Measurements from ENCODE around the gene SLC25A22.

Gene SLC25A22

DNA sequence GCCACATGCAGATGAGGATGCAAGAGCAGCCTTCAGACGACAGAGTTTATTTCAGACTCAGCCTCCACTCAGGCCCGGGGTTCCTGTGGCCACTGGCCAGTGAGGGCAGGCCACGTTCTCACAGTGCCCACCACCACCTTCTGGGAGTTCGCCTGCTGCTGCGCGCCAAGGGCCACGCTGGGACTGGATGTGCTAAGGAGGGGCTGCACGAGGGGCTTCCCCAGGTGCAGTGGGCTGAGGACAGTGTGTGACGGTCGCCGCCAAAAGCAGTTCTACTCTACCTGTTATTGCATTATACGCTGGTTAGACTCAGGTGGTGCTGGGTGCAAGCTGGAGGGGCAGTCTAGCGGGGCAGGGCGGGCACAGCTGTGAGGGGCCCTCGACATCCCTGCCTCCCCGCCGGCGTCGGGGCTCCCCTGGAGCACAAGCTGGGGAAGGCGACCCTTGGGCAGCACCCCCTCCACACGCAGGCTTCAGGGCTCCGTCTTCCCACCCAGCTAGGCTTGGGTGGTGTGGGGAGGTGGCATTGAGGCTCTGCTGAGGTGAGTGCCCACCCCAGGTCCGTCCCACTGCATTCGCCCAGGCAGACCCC, 10.9 kb downstream of the SLC25A22 start:
- H3K4me1 ChIP-seq (ENCODE audit: insufficient read depth, low read length, severe bottlenecking) = peaks cover 25% of the 10 kb centered on the region
- H3K79me2 ChIP-seq (ENCODE audit: insufficient read depth, low read length) = no peaks in the 10 kb centered on the region
- H3K9ac ChIP-seq (ENCODE audit: low read length) = no peak overlapping the region
- H3K27me3 ChIP-seq (ENCODE audit: insufficient read depth, low read length) = no peaks in the 10 kb centered on the region; the same call in 1 of the 2 replicates
- no peak overlapping the region for H2AFZ ChIP-seq (ENCODE audit: low read length)
- no peaks in the 10 kb centered on the region for H4K20me1 ChIP-seq (ENCODE audit: insufficient read depth, low read length)
- H3F3A ChIP-seq (ENCODE audit: insufficient read depth, low read length) = no peaks in the 10 kb centered on the region
- H3K27ac ChIP-seq (ENCODE audit: low read depth, low read length, poor library complexity, severe bottlenecking) = no peak overlapping the region
- H3K9me2 ChIP-seq (ENCODE audit: low read depth, low read length) = no peaks in the 10 kb centered on the region
- no peaks in the 10 kb centered on the region for H3K9me3 ChIP-seq (ENCODE audit: low read length)
- H3K4me3 ChIP-seq (ENCODE audit: low read depth, low read length, poor library complexity, severe bottlenecking) = no peak overlapping the region
- TF ChIP-seq EZH2 (IDR thresholded peaks at IDR 0.05; ENCODE audit: borderline replicate concordance, low read length) = no peak
- TF ChIP-seq, protein P1, sequence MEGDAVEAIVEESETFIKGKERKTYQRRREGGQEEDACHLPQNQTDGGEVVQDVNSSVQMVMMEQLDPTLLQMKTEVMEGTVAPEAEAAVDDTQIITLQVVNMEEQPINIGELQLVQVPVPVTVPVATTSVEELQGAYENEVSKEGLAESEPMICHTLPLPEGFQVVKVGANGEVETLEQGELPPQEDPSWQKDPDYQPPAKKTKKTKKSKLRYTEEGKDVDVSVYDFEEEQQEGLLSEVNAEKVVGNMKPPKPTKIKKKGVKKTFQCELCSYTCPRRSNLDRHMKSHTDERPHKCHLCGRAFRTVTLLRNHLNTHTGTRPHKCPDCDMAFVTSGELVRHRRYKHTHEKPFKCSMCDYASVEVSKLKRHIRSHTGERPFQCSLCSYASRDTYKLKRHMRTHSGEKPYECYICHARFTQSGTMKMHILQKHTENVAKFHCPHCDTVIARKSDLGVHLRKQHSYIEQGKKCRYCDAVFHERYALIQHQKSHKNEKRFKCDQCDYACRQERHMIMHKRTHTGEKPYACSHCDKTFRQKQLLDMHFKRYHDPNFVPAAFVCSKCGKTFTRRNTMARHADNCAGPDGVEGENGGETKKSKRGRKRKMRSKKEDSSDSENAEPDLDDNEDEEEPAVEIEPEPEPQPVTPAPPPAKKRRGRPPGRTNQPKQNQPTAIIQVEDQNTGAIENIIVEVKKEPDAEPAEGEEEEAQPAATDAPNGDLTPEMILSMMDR (IDR thresholded peaks at IDR 0.05; ENCODE audit: low read length) = no peak
- H3K36me3 ChIP-seq (ENCODE audit: insufficient read depth, low read length) = peaks cover 27% of the 10 kb centered on the region
- no peak overlapping the region for H3K4me2 ChIP-seq (ENCODE audit: low read length)

DNA sequence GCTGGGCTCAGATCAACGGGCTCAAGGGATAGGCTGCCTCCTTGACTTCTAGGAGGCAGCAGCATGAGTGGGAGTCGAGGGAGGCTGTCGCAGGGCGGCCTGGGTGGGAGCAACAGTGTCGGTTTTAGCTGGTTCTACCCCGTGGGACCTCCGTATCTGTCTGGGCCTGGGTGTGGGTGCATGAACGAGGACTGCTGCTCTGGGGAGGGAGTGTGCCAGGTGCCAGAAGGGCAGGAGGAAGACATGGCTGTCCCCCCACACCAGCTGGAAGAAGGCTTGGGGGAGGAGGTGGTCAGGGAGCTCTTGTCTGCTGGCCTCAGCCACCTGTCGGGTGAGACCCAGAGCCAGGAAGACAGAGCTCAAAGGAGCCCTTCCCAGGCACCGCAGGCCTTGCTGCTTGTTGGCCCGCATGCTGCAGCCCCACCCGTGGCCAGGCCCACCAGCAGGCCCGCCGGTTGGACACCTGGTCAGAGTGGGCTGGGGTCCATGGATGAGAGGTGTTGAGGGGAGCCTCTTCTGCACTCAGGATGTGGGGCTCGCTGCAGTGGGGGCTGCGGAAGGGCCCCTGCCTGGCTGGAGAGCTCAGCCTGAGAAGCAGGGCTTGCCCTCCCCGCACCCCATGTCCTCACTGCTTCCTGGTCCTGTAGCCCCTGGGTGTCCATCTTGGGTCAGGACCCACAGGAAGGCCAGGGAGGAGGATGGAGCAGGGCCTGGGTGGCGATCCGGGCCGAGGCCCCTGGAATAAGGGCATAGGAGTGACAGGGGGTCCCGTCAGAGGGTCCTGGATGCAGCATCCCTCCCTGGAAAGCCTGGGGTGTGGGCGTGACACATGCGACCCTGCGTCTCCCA, 11.6 kb downstream of the SLC25A22 start:
- H3K4me2 ChIP-seq (ENCODE audit: low read length) = no peak overlapping the region
- TF ChIP-seq, protein P1 (IDR thresholded peaks at IDR 0.05; ENCODE audit: low read length) = no peak
- no peak for TF ChIP-seq EZH2 (IDR thresholded peaks at IDR 0.05; ENCODE audit: borderline replicate concordance, low read length)

DNA sequence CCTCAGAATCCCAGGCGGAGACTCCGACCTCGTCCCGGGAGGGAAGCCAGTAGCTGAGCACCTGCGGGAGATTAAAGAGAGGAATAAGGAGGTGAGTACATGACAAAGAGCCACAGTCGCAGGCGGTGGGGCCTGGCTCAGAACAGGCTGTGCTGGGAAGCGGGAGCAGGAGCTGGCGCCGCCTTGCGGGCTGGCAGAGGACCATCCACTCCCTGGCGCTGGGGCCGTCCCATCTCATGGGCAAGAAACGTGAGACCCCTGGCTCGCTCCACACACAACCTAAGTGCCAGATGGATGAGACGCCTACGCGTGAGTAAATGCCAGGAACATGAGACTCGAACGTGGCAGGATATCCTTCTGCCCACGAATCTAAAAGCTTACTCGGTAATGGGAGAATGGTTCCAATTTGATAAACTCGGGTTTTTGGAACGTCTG, 14.5 kb downstream of the SLC25A22 start:
- H3K9me3 ChIP-seq (ENCODE audit: low read length) = no peaks in the 10 kb centered on the region
- no peaks in the 10 kb centered on the region for H3F3A ChIP-seq (ENCODE audit: insufficient read depth, low read length)
- H3K9ac ChIP-seq (ENCODE audit: low read length) = no peak overlapping the region
- no peaks in the 10 kb centered on the region for H4K20me1 ChIP-seq (ENCODE audit: insufficient read depth, low read length)
- no peaks in the 10 kb centered on the region for H3K9me2 ChIP-seq (ENCODE audit: low read depth, low read length)
- H2AFZ ChIP-seq (ENCODE audit: low read length) = no peak overlapping the region
- H3K36me3 ChIP-seq (ENCODE audit: insufficient read depth, low read length) = peaks cover 48% of the 10 kb centered on the region
- H3K4me1 ChIP-seq (ENCODE audit: insufficient read depth, low read length, severe bottlenecking) = peaks cover 34% of the 10 kb centered on the region
- H3K27me3 ChIP-seq (ENCODE audit: insufficient read depth, low read length) = no peaks in the 10 kb centered on the region; the same call in 1 of the 2 replicates
- H3K27ac ChIP-seq (ENCODE audit: low read depth, low read length, poor library complexity, severe bottlenecking) = no peak overlapping the region
- H3K4me3 ChIP-seq (ENCODE audit: low read depth, low read length, poor library complexity, severe bottlenecking) = no peak overlapping the region
- TF ChIP-seq EZH2 (IDR thresholded peaks at IDR 0.05; ENCODE audit: borderline replicate concordance, low read length) = no peak
- TF ChIP-seq, protein P1 (IDR thresholded peaks at IDR 0.05; ENCODE audit: low read length) = no peak
- H3K79me2 ChIP-seq (ENCODE audit: insufficient read depth, low read length) = no peaks in the 10 kb centered on the region
- H3K4me2 ChIP-seq (ENCODE audit: low read length) = no peak overlapping the region

More for the DNA sequence above, 11.6 kb downstream of the SLC25A22 start:
- peaks cover 32% of the 10 kb centered on the region for H3K36me3 ChIP-seq (ENCODE audit: insufficient read depth, low read length)
- H3K4me3 ChIP-seq (ENCODE audit: low read depth, low read length, poor library complexity, severe bottlenecking) = no peak overlapping the region
- H3K4me1 ChIP-seq (ENCODE audit: insufficient read depth, low read length, severe bottlenecking) = peaks cover 29% of the 10 kb centered on the region
- no peak overlapping the region for H2AFZ ChIP-seq (ENCODE audit: low read length)
- no peak overlapping the region for H3K9ac ChIP-seq (ENCODE audit: low read length)
- H3K27me3 ChIP-seq (ENCODE audit: insufficient read depth, low read length) = no peaks in the 10 kb centered on the region; the same call in 1 of the 2 replicates
- no peak overlapping the region for H3K27ac ChIP-seq (ENCODE audit: low read depth, low read length, poor library complexity, severe bottlenecking)
- no peaks in the 10 kb centered on the region for H3F3A ChIP-seq (ENCODE audit: insufficient read depth, low read length)
- no peaks in the 10 kb centered on the region for H3K9me2 ChIP-seq (ENCODE audit: low read depth, low read length)
- no peaks in the 10 kb centered on the region for H3K9me3 ChIP-seq (ENCODE audit: low read length)
- no peaks in the 10 kb centered on the region for H3K79me2 ChIP-seq (ENCODE audit: insufficient read depth, low read length)
- no peaks in the 10 kb centered on the region for H4K20me1 ChIP-seq (ENCODE audit: insufficient read depth, low read length)
